GM21390 (cell line): ENCODE results near the gene OR13A1.
"Not testable (repeated sequence)": the region's sequence is repeated elsewhere in the genome, so short reads cannot be mapped to it uniquely, and the experiment has no call there.

Experiments used
- ATAC-seq: cut with Tn5 transposase; IDR thresholded peaks from one replicate; pipeline ENCODE4 v1.9.1; 2021; ENCODE audit not compliant: unreplicated experiment

Gene OR13A1

DNA sequence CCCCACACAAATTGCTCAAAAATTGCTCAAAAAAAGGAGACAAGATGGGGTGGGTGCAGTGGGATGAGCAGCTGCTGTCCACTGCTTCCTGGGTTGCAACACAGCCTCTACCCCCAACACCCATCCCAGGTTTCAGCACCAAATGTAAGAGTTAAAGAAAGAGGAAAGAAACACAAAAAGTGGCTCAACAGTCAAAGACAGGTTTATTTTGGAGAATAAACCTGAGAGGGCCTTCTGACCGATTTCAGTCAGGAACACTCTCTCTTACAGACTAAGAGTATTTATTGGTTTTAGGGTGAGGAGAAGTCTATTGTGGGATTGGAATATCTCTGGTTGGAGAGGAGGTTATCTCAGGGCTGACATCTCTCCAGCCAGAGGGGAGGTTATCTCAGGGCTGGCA lies 28.4 kb downstream of the OR13A1 start:
- no peak for ATAC-seq

- no peak for ATAC-seq
Measured at GRCh38 chr10:45282061-45282460, 33.3 kb downstream of the OR13A1 start.

DNA sequence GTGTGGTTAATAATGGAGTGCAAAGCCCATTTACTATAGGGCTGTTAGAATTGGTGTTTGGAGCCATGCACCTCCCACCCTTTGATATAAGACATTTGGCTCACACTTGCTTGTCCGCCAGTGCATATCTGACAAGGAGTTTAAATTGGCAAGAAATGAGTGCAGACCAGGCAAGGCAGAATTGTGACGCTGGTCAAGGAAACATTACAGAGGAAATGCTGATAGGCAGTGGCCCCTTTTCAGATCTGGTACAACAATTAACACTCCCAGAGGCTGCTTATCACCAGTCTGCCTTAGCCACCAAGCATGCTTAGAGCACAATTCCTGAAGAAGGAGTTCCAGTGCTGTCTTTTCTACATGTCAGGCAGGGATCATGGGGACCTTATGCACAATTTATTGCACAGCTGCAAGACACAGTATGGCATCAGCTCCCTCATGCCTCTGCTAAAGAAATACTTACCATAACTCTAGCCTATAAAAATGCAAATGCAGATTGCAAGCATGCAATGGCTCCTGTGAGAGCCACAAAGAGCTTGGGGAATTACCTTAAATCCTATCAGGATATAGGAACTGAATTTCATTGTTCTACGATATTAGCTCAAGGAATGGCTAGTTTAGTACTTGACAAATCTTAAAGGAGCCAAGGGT lies 35.2 kb downstream of the OR13A1 start:
- ATAC-seq, result no peak

DNA sequence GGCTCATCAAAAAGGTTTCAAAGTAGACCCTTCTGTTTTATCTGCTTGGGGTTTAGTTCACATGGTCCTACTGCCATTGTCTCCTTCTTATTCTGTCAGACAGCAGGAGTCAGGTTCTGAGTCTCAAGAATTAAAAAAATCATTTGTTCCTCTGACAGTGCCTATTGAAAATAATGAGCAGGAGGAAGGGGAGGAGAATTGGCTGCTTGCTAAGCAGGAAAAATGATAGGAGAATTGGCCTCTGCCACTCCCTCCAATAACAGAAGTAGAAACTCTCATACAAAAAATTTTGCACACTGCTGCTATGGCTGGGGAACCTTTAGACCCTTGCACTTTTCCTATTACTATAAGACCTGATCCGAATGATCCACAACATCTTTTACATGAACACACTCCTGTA lies 35.7 kb downstream of the OR13A1 start:
- ATAC-seq, result no peak

GRCh38 chr10:45278860-45279498 lies 36.4 kb downstream of the OR13A1 start:
- no peak for ATAC-seq

- ATAC-seq, result not testable (repeated sequence)
Measured at GRCh38 chr10:45276146-45276545, 39.3 kb downstream of the OR13A1 start.

DNA sequence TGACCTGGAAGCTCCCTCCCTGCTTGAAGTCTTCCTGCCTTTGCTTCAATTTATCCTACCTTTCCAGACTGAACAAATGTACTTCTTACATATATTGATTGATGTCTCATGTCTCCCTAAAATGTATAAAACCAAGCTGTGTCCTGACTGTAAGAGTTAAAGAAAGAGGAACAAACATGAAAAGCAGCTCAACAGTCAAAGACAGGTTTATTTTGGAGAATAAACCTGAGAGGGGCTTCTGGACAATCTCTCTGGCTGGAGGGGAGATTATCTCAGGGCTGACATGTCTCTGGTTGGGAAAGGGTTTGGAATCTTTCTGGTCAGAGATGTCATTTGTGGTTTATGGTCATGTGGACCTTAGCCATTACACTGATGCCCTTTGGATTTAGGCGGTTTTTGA lies 41.0 kb downstream of the OR13A1 start:
- ATAC-seq, result no peak

DNA sequence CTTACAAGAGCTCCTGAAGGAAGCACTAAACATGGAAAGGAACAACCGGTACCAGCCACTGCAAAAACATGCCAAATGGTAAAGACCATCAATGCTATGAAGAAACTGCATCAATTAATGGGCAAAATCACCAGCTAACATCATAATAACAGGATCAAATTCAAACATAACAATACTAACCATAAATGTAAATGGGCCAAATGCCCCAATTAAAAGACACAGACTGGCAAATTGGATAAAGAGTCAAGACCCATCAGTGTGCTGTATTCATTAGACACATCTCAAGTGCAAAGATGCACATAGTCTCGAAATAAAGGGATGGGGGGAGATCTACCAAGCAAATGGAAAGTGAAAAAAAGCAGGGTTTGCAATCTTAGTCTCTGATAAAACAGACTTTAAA lies 47.6 kb downstream of the OR13A1 start:
- ATAC-seq, result not testable (repeated sequence)

GRCh38 chr10:45265996-45266395 lies 49.4 kb downstream of the OR13A1 start:
- no peak for ATAC-seq

- ATAC-seq, result no peak
Measured at GRCh38 chr10:45261946-45262345, 53.5 kb downstream of the OR13A1 start.

- no peak for ATAC-seq
Measured at GRCh38 chr10:45261243-45261775, 54.1 kb downstream of the OR13A1 start.

DNA sequence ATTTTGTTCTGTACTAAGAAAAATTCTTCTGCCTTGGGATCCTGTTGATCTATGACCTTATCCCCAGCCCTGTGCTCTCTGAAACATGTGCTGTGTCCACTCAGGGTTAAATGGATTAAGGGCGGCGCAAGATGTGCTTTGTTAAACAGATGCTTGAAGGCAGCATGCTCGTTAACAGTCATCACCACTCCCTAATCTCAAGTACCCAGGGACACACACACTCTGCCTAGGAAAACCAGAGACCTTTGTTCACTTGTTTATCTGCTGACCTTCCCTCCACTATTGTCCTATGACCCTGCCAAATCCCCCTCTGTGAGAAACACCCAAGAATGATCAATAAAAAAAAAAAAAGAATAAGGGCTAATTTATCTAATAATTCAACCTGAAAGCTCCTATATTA lies 54.8 kb downstream of the OR13A1 start:
- not testable (repeated sequence) for ATAC-seq

- ATAC-seq, result not testable (repeated sequence)
Measured at GRCh38 chr10:45259786-45260495, 55.5 kb downstream of the OR13A1 start.

DNA sequence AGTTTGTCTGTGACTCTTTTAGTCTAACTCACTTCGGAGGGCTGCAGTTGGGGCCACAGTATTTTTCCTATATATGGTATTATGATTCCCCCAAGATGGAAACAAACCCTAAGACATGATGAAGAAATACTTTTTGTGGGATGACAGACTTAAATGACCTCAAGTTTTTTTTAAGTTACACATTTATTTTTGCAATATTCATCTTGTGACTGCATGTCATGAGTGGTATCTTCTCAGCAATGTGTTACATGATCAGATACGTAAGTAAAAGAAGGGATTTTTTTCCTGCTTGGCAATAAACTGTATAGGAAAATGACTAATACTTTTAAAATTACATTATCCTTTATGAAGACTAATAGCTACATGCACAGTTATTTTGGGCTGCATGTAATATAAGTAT lies 57.8 kb downstream of the OR13A1 start:
- ATAC-seq, result no peak

DNA sequence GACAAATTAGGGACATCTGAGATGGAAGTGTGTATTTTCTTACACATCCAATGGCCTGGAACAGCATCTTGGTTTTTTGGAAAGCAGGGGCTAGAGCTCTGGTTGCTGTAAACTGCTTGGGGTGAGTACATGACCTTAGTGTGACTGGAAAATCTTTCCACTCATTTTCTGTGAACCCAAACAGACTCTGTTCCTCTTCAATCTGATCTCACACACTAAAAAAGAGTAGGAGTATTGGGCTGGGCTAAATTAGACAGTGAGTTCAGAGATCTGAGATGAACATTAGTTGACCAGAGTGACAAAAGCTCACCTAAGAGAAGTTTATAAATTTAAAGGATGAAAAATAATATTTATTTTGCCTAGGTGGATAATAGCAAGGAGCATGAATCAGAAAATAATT lies 59.2 kb downstream of the OR13A1 start:
- no peak for ATAC-seq

- ATAC-seq, result no peak
Measured at GRCh38 chr10:45255706-45256105, 59.7 kb downstream of the OR13A1 start.

- ATAC-seq, result no peak
Measured at GRCh38 chr10:45254892-45255291, 60.5 kb downstream of the OR13A1 start.

- peak; percentile 51 for ATAC-seq
Measured at GRCh38 chr10:45253183-45253914, 62.1 kb downstream of the OR13A1 start.
